OCI-LY3 (cell line): ENCODE measurements around the gene SHC1.
"Not testable (repeated sequence)": the region's sequence is repeated elsewhere in the genome, so short reads cannot be mapped to it uniquely, and the experiment has no call there.

Source experiments
- H2AFZ ChIP-seq: fragments of 200-600, 300-600 bp; shearing (Covaris generic); 2 replicates; pipeline ENCODE4 v1.6.0; 2014; ENCODE audit warnings: antibody characterized with exemption, low read depth, low read length
- H3K27ac ChIP-seq: fragments of 200-600, 300-600 bp; sonication (generic); 2 replicates; pipeline ENCODE4 v1.5.1; 2014; ENCODE audit warnings: mild to moderate bottlenecking, low read length, moderate library complexity, mixed read lengths
- H3K27me3 ChIP-seq: fragments of 200-600, 300-600 bp; sonication (generic); 2 replicates; pipeline ENCODE4 v1.6.1; 2014; ENCODE audit warnings: low read depth, low read length, mixed read lengths
- H3K36me3 ChIP-seq: fragments of 200-600, 300-600 bp; sonication (generic); replicated peaks from 2 replicates; pipeline ENCODE3; 2014; ENCODE audit warnings: low read depth, low read length, mixed read lengths
- H3K4me1 ChIP-seq: fragments of 300-600, 200-600 bp; sonication (generic); 2 replicates; pipeline ENCODE4 v1.6.1; 2014; ENCODE audit warnings: low read length, mixed read lengths
- H3K4me2 ChIP-seq: fragments of 200-600, 300-600 bp; sonication (generic); 2 replicates; pipeline ENCODE4 v1.6.1; 2014; ENCODE audit warnings: low read length, mixed read lengths
- H3K4me3 ChIP-seq: fragments of 300-600, 200-600 bp; sonication (generic); 2 replicates; pipeline ENCODE4 v1.5.1; 2014; ENCODE audit warnings: antibody characterized with exemption, mild to moderate bottlenecking, low read length, moderate library complexity
- H3K79me2 ChIP-seq: fragments of 300-600, 200-600 bp; shearing (Covaris generic); 2 replicates; pipeline ENCODE4 v1.6.1; 2014; ENCODE audit warnings: mild to moderate bottlenecking, low read length, mixed read lengths
- H3K9ac ChIP-seq: fragments of 300-600, 200-600 bp; shearing (Covaris generic); 2 replicates; pipeline ENCODE4 v1.6.0; 2014; ENCODE audit warnings: mild to moderate bottlenecking, low read length, moderate library complexity
- H3K9me3 ChIP-seq: fragments of 200-600, 300-600 bp; shearing (Covaris generic); 2 replicates; pipeline ENCODE4 v1.6.1; 2014; ENCODE audit warnings: low read length, mixed read lengths; ENCODE audit not compliant: insufficient read depth
- H4K20me1 ChIP-seq: fragments of 200-600, 300-600 bp; sonication (generic); 2 replicates; pipeline ENCODE4 v1.6.1; 2016; ENCODE audit warnings: low read length, mixed read lengths; ENCODE audit not compliant: insufficient read depth
- EZH2phosphoT487 ChIP-seq: fragments of 200-600 bp; shearing (Covaris generic); IDR thresholded peaks from 2 replicates; pipeline ENCODE4 v1.6.1; 2018; ENCODE audit warnings: antibody characterized with exemption, mixed run types, low read depth
- TF ChIP-seq, protein P1 (sequence below): fragments of 200-600, 300-600 bp; sonication (generic); IDR thresholded peaks from 2 replicates; pipeline ENCODE4 v1.5.1; 2014; ENCODE audit warnings: antibody characterized with exemption, low read length, low read depth

The SHC1 gene

DNA sequence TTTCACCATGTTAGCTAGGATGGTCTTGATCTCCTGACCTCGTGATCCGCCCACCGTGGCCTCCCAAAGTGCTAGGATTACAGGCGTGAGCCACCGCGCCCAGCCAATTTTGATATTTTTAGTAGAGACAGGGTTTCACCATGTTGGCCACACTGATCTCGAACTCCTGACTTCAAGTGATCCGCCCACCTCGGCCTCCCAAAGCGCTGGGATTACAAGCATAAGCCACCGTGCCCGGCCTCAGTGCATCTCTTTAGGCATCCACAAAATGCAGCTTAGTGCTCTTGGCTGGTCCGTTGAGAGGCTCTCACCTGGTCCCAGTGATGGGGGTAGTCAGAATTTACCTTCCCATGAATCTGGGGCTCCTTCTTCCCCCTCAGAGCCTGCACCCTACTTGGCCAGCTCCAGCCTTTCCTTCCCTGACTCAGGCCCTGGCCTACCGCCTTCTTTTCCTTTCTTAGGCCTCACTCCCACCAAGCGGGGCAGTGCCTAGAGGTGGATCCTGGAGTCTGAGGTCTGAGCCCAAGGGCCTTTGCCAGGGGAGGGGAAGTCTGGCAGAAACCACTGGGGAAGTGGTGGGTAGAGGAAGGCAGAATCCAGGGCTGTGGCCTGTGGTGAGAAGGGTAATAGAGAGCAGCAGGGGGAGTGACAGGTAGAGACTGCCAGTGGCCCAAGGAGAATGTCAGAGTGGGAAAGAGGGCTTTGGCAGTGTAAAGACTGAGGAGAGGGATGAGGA, 26.6 kb upstream of the SHC1 start:
- Histone ChIP-seq H3K9ac (no peak overlapping the region), H3K9me3 (no peaks in the 10 kb centered on the region), H2AFZ (no peak overlapping the region), H3K27ac (no peak overlapping the region), H3K4me1 (peaks cover 28% of the 10 kb centered on the region), H3K4me3 (no peak overlapping the region), H3K4me2 (peak overlapping the region; percentile 13), H3K27me3 (no peaks in the 10 kb centered on the region), H4K20me1 (no peaks in the 10 kb centered on the region), H3K79me2 (no peaks in the 10 kb centered on the region), H3K36me3 (no peaks in the 10 kb centered on the region)
- TF ChIP-seq, protein P1, sequence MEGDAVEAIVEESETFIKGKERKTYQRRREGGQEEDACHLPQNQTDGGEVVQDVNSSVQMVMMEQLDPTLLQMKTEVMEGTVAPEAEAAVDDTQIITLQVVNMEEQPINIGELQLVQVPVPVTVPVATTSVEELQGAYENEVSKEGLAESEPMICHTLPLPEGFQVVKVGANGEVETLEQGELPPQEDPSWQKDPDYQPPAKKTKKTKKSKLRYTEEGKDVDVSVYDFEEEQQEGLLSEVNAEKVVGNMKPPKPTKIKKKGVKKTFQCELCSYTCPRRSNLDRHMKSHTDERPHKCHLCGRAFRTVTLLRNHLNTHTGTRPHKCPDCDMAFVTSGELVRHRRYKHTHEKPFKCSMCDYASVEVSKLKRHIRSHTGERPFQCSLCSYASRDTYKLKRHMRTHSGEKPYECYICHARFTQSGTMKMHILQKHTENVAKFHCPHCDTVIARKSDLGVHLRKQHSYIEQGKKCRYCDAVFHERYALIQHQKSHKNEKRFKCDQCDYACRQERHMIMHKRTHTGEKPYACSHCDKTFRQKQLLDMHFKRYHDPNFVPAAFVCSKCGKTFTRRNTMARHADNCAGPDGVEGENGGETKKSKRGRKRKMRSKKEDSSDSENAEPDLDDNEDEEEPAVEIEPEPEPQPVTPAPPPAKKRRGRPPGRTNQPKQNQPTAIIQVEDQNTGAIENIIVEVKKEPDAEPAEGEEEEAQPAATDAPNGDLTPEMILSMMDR: no peak
- no peak for TF ChIP-seq EZH2phosphoT487

DNA sequence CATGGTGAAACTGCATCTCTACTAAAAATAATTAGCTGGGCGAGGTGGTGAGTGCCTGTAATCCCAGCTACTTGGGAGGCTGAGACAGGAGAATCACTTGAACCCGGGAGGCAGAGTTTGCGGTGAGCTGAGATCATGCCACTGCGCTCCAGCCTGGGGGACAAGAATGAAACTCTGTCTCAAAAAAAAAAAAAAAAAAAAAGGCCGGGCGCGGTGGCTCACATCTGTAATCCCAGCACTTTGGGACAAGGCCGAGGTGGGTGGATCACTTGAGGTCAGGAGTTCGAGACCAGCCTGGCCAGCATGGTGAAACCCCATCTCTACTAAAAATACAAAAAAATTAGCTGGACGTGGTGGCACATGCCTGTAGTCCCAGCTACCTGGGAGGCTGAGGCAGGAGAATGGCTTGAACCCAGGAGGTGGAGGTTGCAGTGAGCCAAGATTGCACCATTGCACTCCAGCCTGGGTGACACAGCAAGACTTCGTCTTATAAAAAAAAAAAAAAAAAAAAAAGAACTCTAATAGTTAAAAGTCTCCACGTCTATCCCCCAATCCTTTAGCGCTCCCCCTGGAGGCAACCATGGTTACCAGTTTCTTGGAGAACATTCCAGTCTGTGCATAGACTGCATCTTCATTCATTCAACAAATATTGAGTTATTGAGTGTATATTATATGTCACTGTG, 24.9 kb upstream of the SHC1 start:
- not testable (repeated sequence) for H3K27me3 ChIP-seq, H4K20me1 ChIP-seq, H3K9ac ChIP-seq, H3K4me3 ChIP-seq, H3K9me3 ChIP-seq, H2AFZ ChIP-seq, H3K4me2 ChIP-seq, H3K79me2 ChIP-seq, H3K36me3 ChIP-seq, H3K27ac ChIP-seq
- TF ChIP-seq, protein P1: peak; percentile 34
- H3K4me1 ChIP-seq: peaks cover 28% of the 10 kb centered on the region

DNA sequence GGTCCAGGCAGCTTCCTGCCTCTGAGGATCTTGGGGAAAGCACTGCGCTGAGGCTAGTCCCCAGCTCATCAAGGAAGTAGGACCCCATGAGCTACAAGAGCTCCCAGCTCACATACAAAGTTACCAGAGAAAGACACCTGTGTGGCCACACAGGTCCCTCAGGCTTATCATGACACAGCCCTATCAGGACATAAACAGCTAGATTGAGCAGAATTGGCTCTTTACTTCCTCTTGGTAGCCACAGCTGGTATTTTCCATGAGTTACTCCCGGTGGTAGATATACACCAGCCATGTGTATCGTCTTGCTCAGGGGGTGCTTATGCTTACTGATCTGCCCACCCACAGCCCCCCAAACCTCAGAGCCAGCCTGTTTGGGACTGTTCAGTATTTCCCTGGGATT, 24.0 kb upstream of the SHC1 start:
- Histone ChIP-seq H3K4me3 (no peak overlapping the region), H3K9me3 (no peaks in the 10 kb centered on the region), H3K36me3 (peaks cover 5% of the 10 kb centered on the region), H2AFZ (no peak overlapping the region), H3K27ac (no peak overlapping the region), H3K4me2 (no peak overlapping the region), H3K9ac (no peak overlapping the region), H3K4me1 (peaks cover 24% of the 10 kb centered on the region), H4K20me1 (no peaks in the 10 kb centered on the region), H3K79me2 (no peaks in the 10 kb centered on the region), H3K27me3 (no peaks in the 10 kb centered on the region)
- TF ChIP-seq, protein P1: no peak
- TF ChIP-seq EZH2phosphoT487: no peak

DNA sequence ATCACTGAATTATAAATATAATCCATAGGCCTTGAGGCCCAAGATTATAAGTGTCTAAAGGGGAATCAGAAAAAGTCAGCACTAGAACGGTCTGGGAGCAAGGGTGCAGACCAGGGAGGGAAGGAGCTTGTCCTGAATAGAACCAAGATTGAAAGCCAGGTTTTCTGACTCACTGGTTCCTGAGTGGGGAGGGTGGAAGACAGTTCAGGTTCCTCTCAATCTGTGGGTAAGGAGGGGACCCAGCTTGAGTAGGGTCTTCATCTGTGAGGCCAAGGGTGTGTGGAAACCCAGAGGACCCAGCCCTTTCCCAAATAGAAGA, 23.7 kb upstream of the SHC1 start:
- Histone ChIP-seq H3K4me2 (no peak overlapping the region), H3K27ac (no peak overlapping the region), H3K4me3 (no peak overlapping the region), H3K27me3 (no peaks in the 10 kb centered on the region), H2AFZ (no peak overlapping the region), H3K4me1 (peaks cover 23% of the 10 kb centered on the region), H3K79me2 (no peaks in the 10 kb centered on the region), H3K36me3 (peaks cover 8% of the 10 kb centered on the region), H3K9ac (no peak overlapping the region), H3K9me3 (no peaks in the 10 kb centered on the region), H4K20me1 (no peaks in the 10 kb centered on the region)
- no peak for TF ChIP-seq EZH2phosphoT487
- TF ChIP-seq, protein P1: no peak
